ENCODE measurements around the gene DNAJC4.

Gene DNAJC4

GRCh38 chr11:64261556-64262080 is 31.3 kb downstream of the DNAJC4 start:
- no peak for DNase-seq

GRCh38 chr11:64262271-64263002 is 32.1 kb downstream of the DNAJC4 start:
- no peak for DNase-seq

GRCh38 chr11:64263021-64263946 is 32.9 kb downstream of the DNAJC4 start:
- DNase-seq = no peak

- no peak for DNase-seq
Observed at GRCh38 chr11:64263947-64264317, 33.6 kb downstream of the DNAJC4 start.

- no peak for DNase-seq
Observed at GRCh38 chr11:64264371-64264852, 34.1 kb downstream of the DNAJC4 start.

- DNase-seq = no peak
Observed at GRCh38 chr11:64265176-64266160, 35.1 kb downstream of the DNAJC4 start.

- no peak for DNase-seq
Observed at GRCh38 chr11:64266339-64266738, 36.0 kb downstream of the DNAJC4 start.

- no peak for DNase-seq
Observed at GRCh38 chr11:64267207-64267945, 37.0 kb downstream of the DNAJC4 start.

- no peak for DNase-seq
Observed at GRCh38 chr11:64268025-64268892, 37.9 kb downstream of the DNAJC4 start.

GRCh38 chr11:64268893-64269539 is 38.7 kb downstream of the DNAJC4 start:
- peak; percentile 41 to 53 for DNase-seq

- DNase-seq = peak; percentile 98
Observed at GRCh38 chr11:64269540-64270220, 39.3 kb downstream of the DNAJC4 start.

GRCh38 chr11:64275031-64275800 is 44.9 kb downstream of the DNAJC4 start:
- DNase-seq = no peak

- no peak for DNase-seq
Observed at GRCh38 chr11:64275841-64276240, 45.5 kb downstream of the DNAJC4 start.

GRCh38 chr11:64276653-64277431 is 46.5 kb downstream of the DNAJC4 start:
- DNase-seq = no peak

- DNase-seq = no peak
Observed at GRCh38 chr11:64278576-64279190, 48.3 kb downstream of the DNAJC4 start.

GRCh38 chr11:64281957-64282770 is 51.8 kb downstream of the DNAJC4 start:
- DNase-seq = no peak
